Measurements from ENCODE around the gene CHPT1. TPM values are rescaled to one million over a fixed set of nuclear protein-coding genes. Genes with fewer than 3 reads are reported as not detected.

The CHPT1 gene
- polyA plus RNA-seq, 1 donor, result 174 TPM

DNA sequence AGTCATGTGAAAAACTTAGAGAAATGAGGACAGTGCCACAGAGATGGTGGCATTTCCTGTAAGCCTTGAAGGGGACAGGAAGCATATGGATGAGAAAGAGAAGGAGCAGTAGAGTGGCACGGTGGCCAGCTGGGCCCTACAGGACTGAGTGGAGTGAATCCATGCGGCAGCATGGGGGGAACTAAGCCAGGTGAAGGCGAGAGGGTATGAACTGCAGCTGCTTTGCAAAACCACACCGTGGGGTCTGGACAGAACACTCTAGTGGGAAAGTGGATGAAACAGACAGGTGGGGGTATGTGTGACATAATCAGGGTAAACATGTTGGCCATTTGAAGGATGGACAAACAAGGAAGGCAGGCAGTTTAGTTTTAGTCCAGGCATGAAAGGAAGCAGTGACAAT, 52.2 kb downstream of the CHPT1 start:
- Histone ChIP-seq H3K9me3 (ENCODE audit: control insufficient read depth, low read depth, low read length) (no peaks in the 10 kb centered on the region), H3K36me3 (ENCODE audit: control insufficient read depth, insufficient read depth, low read length) (peaks cover 52% of the 10 kb centered on the region), H3K27me3 (ENCODE audit: control insufficient read depth, insufficient read depth, low read length) (no peaks in the 10 kb centered on the region), H3K4me1 (ENCODE audit: control insufficient read depth, insufficient read depth, low read length) (no peaks in the 10 kb centered on the region), H3K4me3 (ENCODE audit: low read length) (no peak overlapping the region), H3K27ac (ENCODE audit: low read length) (no peak overlapping the region)
- DNase-seq, result no peak
- no CpG with 5 or more reads among the region's 4 CpGs for WGBS (ENCODE audit: insufficient coverage, low lambda C conversion rate)

DNA sequence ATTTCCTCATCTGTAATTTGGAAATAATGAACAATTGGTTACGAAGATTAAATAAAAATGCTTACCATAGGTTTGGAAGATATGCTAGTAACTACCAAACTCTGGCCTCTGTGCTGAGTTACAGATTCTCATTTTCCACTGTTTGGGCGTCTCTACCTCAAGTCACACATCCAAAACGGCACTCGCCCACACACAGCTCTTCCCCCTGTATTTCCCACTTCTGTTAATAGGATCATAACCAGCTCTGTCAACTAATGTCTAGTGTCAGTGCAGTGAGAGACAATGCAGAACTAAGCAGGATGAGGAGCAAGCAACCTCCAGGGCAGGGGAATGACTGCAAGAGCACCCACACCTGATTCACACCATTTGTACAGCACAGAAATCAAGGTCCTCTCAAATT, 52.7 kb downstream of the CHPT1 start:
- H3K36me3 ChIP-seq (ENCODE audit: control insufficient read depth, insufficient read depth, low read length), result peaks cover 49% of the 10 kb centered on the region
- no peak for DNase-seq
- WGBS (ENCODE audit: insufficient coverage, low lambda C conversion rate), result no CpG with 5 or more reads among the region's 4 CpGs
- H3K9me3 ChIP-seq (ENCODE audit: control insufficient read depth, low read depth, low read length), result no peaks in the 10 kb centered on the region
- no peak overlapping the region for H3K27ac ChIP-seq (ENCODE audit: low read length)
- no peak overlapping the region for H3K4me3 ChIP-seq (ENCODE audit: low read length)
- no peaks in the 10 kb centered on the region for H3K27me3 ChIP-seq (ENCODE audit: control insufficient read depth, insufficient read depth, low read length)
- no peaks in the 10 kb centered on the region for H3K4me1 ChIP-seq (ENCODE audit: control insufficient read depth, insufficient read depth, low read length)

DNA sequence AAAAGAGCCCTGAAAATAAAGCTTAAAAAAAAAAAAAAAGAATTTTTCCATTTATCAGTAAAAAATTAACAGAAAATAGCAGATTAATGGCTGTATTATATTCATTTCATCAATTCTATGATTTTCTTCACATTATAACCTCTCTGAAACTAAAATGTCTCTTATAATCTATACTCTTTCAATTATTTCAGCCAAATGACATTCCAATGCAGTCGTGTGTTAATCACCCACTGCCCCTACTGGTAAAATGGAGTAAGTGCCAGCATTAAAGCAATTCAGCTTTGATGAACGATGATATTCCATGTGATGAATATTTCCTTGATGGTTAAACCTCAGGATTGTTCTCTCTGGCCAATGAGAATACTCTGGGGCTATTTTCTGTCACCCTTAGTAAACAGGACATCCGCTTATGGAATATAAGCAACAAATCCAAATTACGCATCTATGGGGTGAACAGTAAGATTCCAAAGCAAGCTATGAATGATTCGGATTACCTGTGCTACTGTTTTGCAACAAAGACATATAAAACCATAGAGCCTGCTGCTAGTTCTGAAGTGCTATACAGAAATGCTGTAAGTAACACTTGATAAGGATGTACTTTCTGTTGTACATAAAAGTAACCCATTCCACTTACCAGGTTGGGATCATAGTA, 62.1 kb downstream of the CHPT1 start:
- H3K36me3 ChIP-seq (ENCODE audit: control insufficient read depth, insufficient read depth, low read length), result peaks cover 13% of the 10 kb centered on the region
- H3K27me3 ChIP-seq (ENCODE audit: control insufficient read depth, insufficient read depth, low read length), result no peaks in the 10 kb centered on the region
- no peak overlapping the region for H3K4me3 ChIP-seq (ENCODE audit: low read length)
- no peak overlapping the region for H3K27ac ChIP-seq (ENCODE audit: low read length)
- no peaks in the 10 kb centered on the region for H3K9me3 ChIP-seq (ENCODE audit: control insufficient read depth, low read depth, low read length)
- WGBS (ENCODE audit: insufficient coverage, low lambda C conversion rate), result 33% methylated on average over 1 of the region's 5 CpGs
- no peak for DNase-seq
- no peaks in the 10 kb centered on the region for H3K4me1 ChIP-seq (ENCODE audit: control insufficient read depth, insufficient read depth, low read length)

DNA sequence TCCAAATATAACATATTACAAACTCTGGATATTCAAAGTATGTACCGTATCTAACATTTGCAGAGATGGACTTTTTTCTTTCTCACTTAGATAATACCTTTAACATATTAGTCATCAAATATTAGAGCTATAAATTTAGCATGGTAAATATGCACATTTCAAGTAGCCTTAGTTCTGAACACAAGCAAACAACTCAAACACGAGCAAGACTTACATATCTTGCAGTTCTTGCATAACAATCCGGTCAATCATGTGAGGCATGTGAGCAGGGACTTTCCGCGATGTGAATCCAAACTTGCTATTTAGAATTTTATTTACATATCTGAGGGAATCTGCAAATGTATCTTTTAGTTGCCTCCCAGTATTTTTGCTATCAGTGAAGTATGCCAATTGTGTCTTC, 63.9 kb downstream of the CHPT1 start:
- H3K27me3 ChIP-seq (ENCODE audit: control insufficient read depth, insufficient read depth, low read length), result no peaks in the 10 kb centered on the region
- no peak for DNase-seq
- H3K9me3 ChIP-seq (ENCODE audit: control insufficient read depth, low read depth, low read length), result no peaks in the 10 kb centered on the region
- 80% methylated on average over 2 of the region's 5 CpGs for WGBS (ENCODE audit: insufficient coverage, low lambda C conversion rate)
- no peaks in the 10 kb centered on the region for H3K4me1 ChIP-seq (ENCODE audit: control insufficient read depth, insufficient read depth, low read length)
- no peak overlapping the region for H3K27ac ChIP-seq (ENCODE audit: low read length)
- H3K4me3 ChIP-seq (ENCODE audit: low read length), result no peak overlapping the region
- peaks cover 13% of the 10 kb centered on the region for H3K36me3 ChIP-seq (ENCODE audit: control insufficient read depth, insufficient read depth, low read length)

DNA sequence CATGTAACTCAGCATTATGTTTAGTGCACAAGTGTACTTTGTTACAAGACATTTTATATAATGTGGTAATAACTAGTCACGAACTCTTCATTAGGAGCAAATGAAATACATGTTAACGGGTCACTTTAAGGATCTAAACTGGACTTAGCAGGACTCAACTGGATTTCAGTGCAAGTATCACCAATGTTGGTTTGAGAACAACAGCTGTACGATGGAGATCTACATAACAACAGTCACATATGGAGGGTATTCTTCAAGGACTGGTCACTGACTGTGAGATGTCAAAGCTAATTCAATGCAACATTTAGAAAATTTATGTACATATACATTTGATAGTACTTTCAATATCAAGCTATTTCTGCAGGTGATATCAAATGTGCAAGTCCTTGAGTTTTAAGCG, 64.3 kb downstream of the CHPT1 start:
- H3K4me3 ChIP-seq (ENCODE audit: low read length), result no peak overlapping the region
- no peaks in the 10 kb centered on the region for H3K27me3 ChIP-seq (ENCODE audit: control insufficient read depth, insufficient read depth, low read length)
- H3K4me1 ChIP-seq (ENCODE audit: control insufficient read depth, insufficient read depth, low read length), result no peaks in the 10 kb centered on the region
- no peaks in the 10 kb centered on the region for H3K9me3 ChIP-seq (ENCODE audit: control insufficient read depth, low read depth, low read length)
- no peak overlapping the region for H3K27ac ChIP-seq (ENCODE audit: low read length)
- WGBS (ENCODE audit: insufficient coverage, low lambda C conversion rate), result 100% methylated on average over 1 of the region's 4 CpGs
- H3K36me3 ChIP-seq (ENCODE audit: control insufficient read depth, insufficient read depth, low read length), result peaks cover 12% of the 10 kb centered on the region
- DNase-seq, result no peak

DNA sequence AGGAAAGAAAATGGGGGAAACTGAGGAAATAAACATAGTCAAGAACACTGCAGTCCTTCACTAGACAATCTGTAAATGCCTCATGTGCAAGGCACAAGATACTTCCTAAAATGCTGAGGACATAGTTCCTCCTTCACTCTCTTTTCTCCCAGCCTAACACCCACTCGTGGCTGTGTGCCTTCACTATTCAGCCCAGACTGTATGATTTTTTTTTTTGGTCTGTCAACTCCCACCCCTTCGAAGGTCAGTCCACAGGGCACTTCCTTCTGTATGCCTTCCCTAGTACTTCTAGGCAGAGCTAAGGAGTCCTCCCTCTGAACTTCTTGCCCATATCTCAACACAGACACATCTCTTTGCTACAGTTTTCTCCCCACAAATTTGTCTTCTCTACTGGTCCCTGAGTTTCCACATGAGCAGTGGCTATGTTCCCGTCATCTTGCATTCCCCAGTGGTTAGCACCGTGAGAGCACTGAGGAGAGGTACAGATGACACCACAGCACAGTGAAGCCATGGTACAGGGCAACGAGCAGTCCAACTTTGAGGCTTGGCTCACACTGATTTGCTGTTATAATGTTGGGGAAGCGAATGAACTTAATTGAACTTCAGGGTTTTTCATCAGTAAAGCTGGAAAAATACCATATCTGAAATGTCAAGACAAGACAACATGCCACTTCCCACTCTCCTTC, 65.9 kb downstream of the CHPT1 start:
- no peaks in the 10 kb centered on the region for H3K9me3 ChIP-seq (ENCODE audit: control insufficient read depth, low read depth, low read length)
- no peaks in the 10 kb centered on the region for H3K27me3 ChIP-seq (ENCODE audit: control insufficient read depth, insufficient read depth, low read length)
- no peak for DNase-seq
- WGBS (ENCODE audit: insufficient coverage, low lambda C conversion rate), result 100% methylated on average over 1 of the region's 6 CpGs
- H3K27ac ChIP-seq (ENCODE audit: low read length), result no peak overlapping the region
- H3K4me3 ChIP-seq (ENCODE audit: low read length), result no peak overlapping the region
- no peaks in the 10 kb centered on the region for H3K4me1 ChIP-seq (ENCODE audit: control insufficient read depth, insufficient read depth, low read length)
- peaks cover 14% of the 10 kb centered on the region for H3K36me3 ChIP-seq (ENCODE audit: control insufficient read depth, insufficient read depth, low read length)

DNA sequence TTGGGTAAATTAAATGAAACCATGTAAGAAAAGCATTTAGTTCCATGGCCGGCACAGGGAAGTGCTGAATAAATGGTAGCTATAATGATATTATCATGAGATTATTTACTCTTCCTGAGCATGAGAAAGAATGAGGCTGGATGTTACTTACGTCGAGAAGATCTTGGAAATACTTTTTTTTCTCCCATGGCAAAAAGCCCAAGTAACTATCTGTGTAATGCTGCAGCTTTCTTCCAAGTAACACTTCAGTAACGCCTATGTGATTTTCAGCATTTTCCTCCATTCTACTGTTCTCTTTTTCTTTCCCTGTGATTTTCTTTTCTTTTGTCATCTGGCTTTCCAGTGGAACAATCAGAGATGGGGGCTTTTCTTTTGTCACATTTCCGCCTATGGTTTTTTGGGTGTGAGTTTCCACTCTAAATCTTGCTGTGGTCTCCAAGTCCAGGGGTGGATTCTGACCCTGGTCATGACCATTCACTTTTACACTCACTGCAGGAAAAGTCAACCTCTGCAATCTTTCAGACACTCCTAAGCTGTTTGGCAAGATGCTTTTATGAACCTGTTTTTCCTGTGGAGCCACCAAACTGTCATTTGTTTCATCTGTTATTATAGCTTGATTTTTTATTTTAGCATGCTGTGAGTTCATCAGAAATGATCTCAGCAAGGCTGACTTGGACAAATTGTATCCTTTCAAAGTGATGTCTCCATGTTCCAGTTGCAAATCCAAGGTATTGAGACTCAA, 66.8 kb downstream of the CHPT1 start:
- DNase-seq, result no peak
- no peak overlapping the region for H3K27ac ChIP-seq (ENCODE audit: low read length)
- no peaks in the 10 kb centered on the region for H3K4me1 ChIP-seq (ENCODE audit: control insufficient read depth, insufficient read depth, low read length)
- WGBS (ENCODE audit: insufficient coverage, low lambda C conversion rate), result 92% methylated on average over 1 of the region's 5 CpGs
- no peaks in the 10 kb centered on the region for H3K9me3 ChIP-seq (ENCODE audit: control insufficient read depth, low read depth, low read length)
- peaks cover 12% of the 10 kb centered on the region for H3K36me3 ChIP-seq (ENCODE audit: control insufficient read depth, insufficient read depth, low read length)
- H3K4me3 ChIP-seq (ENCODE audit: low read length), result no peak overlapping the region
- no peaks in the 10 kb centered on the region for H3K27me3 ChIP-seq (ENCODE audit: control insufficient read depth, insufficient read depth, low read length)

DNA sequence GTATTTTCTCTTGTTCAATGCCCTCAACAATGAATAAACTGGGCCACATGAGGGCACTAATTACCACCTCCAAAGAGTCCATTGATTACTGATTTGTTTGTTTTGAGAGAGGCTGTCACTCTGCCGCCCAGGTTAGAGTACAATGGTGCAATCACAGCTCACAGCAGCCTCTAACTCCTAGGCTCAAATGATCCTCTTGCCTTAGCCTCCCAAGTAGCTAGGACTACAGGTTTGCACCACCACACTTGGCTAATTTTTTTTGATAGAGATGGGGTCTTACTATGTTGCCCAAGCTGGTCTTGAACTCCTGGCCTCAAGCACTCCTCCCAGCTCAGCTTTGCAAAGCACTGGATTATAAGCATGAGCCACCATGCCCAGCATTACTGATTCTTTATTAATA, 70.1 kb downstream of the CHPT1 start:
- DNase-seq, result no peak
- Histone ChIP-seq H3K36me3 (ENCODE audit: control insufficient read depth, insufficient read depth, low read length) (peaks cover 16% of the 10 kb centered on the region), H3K4me3 (ENCODE audit: low read length) (no peak overlapping the region), H3K27ac (ENCODE audit: low read length) (no peak overlapping the region), H3K27me3 (ENCODE audit: control insufficient read depth, insufficient read depth, low read length) (no peaks in the 10 kb centered on the region), H3K4me1 (ENCODE audit: control insufficient read depth, insufficient read depth, low read length) (no peaks in the 10 kb centered on the region), H3K9me3 (ENCODE audit: control insufficient read depth, low read depth, low read length) (no peaks in the 10 kb centered on the region)
- no CpG with 5 or more reads among the region's 1 CpG for WGBS (ENCODE audit: insufficient coverage, low lambda C conversion rate)

DNA sequence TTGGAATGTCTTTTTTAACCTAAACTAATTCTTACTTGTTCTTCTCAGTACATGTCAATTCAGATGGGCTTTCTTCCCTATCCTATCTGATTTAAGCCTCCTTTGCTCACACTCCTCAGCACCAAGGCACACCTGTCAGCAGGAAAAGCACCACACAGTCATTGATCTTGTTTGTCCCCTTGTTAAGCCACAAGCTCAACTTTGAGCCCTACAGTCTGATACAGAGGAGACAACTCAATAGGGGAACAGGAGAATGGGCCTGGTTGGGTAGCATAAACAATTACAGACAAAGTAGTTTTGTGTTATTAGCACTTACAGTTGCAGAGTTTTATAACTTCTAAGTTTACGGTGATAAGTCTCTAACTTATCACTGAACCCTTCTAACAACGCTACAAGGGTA, 71.3 kb downstream of the CHPT1 start:
- H3K27me3 ChIP-seq (ENCODE audit: control insufficient read depth, insufficient read depth, low read length), result no peaks in the 10 kb centered on the region
- H3K9me3 ChIP-seq (ENCODE audit: control insufficient read depth, low read depth, low read length), result no peaks in the 10 kb centered on the region
- peaks cover 16% of the 10 kb centered on the region for H3K36me3 ChIP-seq (ENCODE audit: control insufficient read depth, insufficient read depth, low read length)
- DNase-seq, result no peak
- no CpG with 5 or more reads among the region's 2 CpGs for WGBS (ENCODE audit: insufficient coverage, low lambda C conversion rate)
- no peak overlapping the region for H3K4me3 ChIP-seq (ENCODE audit: low read length)
- H3K4me1 ChIP-seq (ENCODE audit: control insufficient read depth, insufficient read depth, low read length), result no peaks in the 10 kb centered on the region
- no peak overlapping the region for H3K27ac ChIP-seq (ENCODE audit: low read length)

DNA sequence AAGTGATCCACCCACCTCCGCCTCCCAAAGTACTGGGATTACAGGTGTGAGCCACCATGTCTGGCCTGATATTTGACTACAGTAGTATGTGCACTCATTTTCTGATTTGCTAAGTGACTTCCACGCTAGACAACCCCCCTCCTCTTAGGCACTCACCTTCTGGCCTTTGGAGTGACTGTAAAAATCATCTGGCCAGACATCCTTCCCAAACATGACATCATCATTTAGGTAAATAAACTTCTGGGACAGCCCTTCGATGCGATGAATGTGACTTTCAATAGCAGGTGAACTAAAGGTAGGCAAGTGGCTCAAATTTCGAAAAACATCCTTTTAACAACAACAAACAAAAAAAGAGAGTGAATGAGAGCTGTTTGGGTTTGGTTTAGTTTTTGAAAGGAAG, 72.4 kb downstream of the CHPT1 start:
- no peaks in the 10 kb centered on the region for H3K27me3 ChIP-seq (ENCODE audit: control insufficient read depth, insufficient read depth, low read length)
- 100% methylated on average over 1 of the region's 5 CpGs for WGBS (ENCODE audit: insufficient coverage, low lambda C conversion rate)
- no peak overlapping the region for H3K4me3 ChIP-seq (ENCODE audit: low read length)
- no peaks in the 10 kb centered on the region for H3K4me1 ChIP-seq (ENCODE audit: control insufficient read depth, insufficient read depth, low read length)
- H3K9me3 ChIP-seq (ENCODE audit: control insufficient read depth, low read depth, low read length), result no peaks in the 10 kb centered on the region
- H3K36me3 ChIP-seq (ENCODE audit: control insufficient read depth, insufficient read depth, low read length), result peaks cover 16% of the 10 kb centered on the region
- no peak for DNase-seq
- no peak overlapping the region for H3K27ac ChIP-seq (ENCODE audit: low read length)

Data from large intestine (tissue), 3 donors.